ENCODE results near the gene SCAP. TPM values are rescaled to one million over a fixed set of nuclear protein-coding genes. Genes with fewer than 3 reads are reported as not detected.

SCAP gene
- polyA plus RNA-seq, 1 of the 3 experiments (the other 2 are of a cell fraction) = 28.0 TPM

GRCh38 chr3:47367631-47368030, 108.1 kb downstream of the SCAP start:
- Histone ChIP-seq H3F3A (replicated peaks; ENCODE audit: insufficient read depth) (peaks cover 18% of the 10 kb centered on the region), H3K4me3 (ENCODE audit: low read depth in 2 of 2, low read length in 1 of 2) (no peak overlapping the region), H3K27me3 (ENCODE audit: insufficient read depth) (no peaks in the 10 kb centered on the region), H3K9me3 (no peaks in the 10 kb centered on the region), H3K9me2 (no peaks in the 10 kb centered on the region), H3K27ac (ENCODE audit: low read depth in 2 of 2, low read length in 1 of 2) (no peak overlapping the region), H2AFZ (ENCODE audit: low read depth) (no peak overlapping the region), H3K9ac (no peak overlapping the region), H4K20me1 (ENCODE audit: insufficient read depth) (no peaks in the 10 kb centered on the region), H3K4me1 (ENCODE audit: control insufficient read depth in 1 of 2, insufficient read depth in 2 of 2, low read depth in 1 of 2, low read length in 1 of 2) (no peaks in the 10 kb centered on the region), H3K79me2 (ENCODE audit: insufficient read depth) (no peaks in the 10 kb centered on the region), H3K4me2 (no peak overlapping the region), H3K36me3 (replicated peaks in 1 of 2; ENCODE audit: control insufficient read depth in 1 of 2, insufficient read depth in 2 of 2, low read length in 1 of 2) (no peaks in the 10 kb centered on the region)
- POLR2A ChIA-PET = no interaction called here
- 93% methylated on average over 7 of the region's 7 CpGs for WGBS (ENCODE audit: low lambda C conversion rate)
- DNase-seq = no peak
- TF ChIP-seq, protein P1, sequence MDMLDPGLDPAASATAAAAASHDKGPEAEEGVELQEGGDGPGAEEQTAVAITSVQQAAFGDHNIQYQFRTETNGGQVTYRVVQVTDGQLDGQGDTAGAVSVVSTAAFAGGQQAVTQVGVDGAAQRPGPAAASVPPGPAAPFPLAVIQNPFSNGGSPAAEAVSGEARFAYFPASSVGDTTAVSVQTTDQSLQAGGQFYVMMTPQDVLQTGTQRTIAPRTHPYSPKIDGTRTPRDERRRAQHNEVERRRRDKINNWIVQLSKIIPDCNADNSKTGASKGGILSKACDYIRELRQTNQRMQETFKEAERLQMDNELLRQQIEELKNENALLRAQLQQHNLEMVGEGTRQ (IDR thresholded peaks at IDR 0.05; ENCODE audit: borderline replicate concordance, low read depth, low read length) = no peak
- CTCF ChIA-PET = interaction anchor here (0.7 kb wide), 1 partner anchor 27 kb away, joined by 3 read pairs; no protein-coding TSS in a partner anchor

- H2AFZ ChIP-seq (ENCODE audit: low read depth) = no peak overlapping the region
- ChIA-PET CTCF (no interaction called here), POLR2A (no interaction called here)
- H3K27me3 ChIP-seq (ENCODE audit: insufficient read depth) = no peaks in the 10 kb centered on the region
- H3F3A ChIP-seq (replicated peaks; ENCODE audit: insufficient read depth) = peaks cover 18% of the 10 kb centered on the region
- no peak overlapping the region for H3K4me3 ChIP-seq (ENCODE audit: low read depth in 2 of 2, low read length in 1 of 2)
- H3K9me2 ChIP-seq = no peaks in the 10 kb centered on the region
- DNase-seq = no peak
- H3K27ac ChIP-seq (ENCODE audit: low read depth in 2 of 2, low read length in 1 of 2) = no peak overlapping the region
- WGBS (ENCODE audit: low lambda C conversion rate) = 89% methylated on average over 2 of the region's 2 CpGs
- H3K36me3 ChIP-seq (replicated peaks in 1 of 2; ENCODE audit: control insufficient read depth in 1 of 2, insufficient read depth in 2 of 2, low read length in 1 of 2) = no peaks in the 10 kb centered on the region
- no peaks in the 10 kb centered on the region for H3K4me1 ChIP-seq (ENCODE audit: control insufficient read depth in 1 of 2, insufficient read depth in 2 of 2, low read depth in 1 of 2, low read length in 1 of 2)
- no peaks in the 10 kb centered on the region for H3K9me3 ChIP-seq
- no peaks in the 10 kb centered on the region for H4K20me1 ChIP-seq (ENCODE audit: insufficient read depth)
- no peak overlapping the region for H3K9ac ChIP-seq
- no peaks in the 10 kb centered on the region for H3K79me2 ChIP-seq (ENCODE audit: insufficient read depth)
- no peak overlapping the region for H3K4me2 ChIP-seq
- TF ChIP-seq RAD21 (IDR thresholded peaks at IDR 0.05; ENCODE audit: low read length) (no peak), TCF12 (IDR thresholded peaks at IDR 0.05) (no peak)
Observed at GRCh38 chr3:47366833-47367232, 108.9 kb downstream of the SCAP start.

DNA sequence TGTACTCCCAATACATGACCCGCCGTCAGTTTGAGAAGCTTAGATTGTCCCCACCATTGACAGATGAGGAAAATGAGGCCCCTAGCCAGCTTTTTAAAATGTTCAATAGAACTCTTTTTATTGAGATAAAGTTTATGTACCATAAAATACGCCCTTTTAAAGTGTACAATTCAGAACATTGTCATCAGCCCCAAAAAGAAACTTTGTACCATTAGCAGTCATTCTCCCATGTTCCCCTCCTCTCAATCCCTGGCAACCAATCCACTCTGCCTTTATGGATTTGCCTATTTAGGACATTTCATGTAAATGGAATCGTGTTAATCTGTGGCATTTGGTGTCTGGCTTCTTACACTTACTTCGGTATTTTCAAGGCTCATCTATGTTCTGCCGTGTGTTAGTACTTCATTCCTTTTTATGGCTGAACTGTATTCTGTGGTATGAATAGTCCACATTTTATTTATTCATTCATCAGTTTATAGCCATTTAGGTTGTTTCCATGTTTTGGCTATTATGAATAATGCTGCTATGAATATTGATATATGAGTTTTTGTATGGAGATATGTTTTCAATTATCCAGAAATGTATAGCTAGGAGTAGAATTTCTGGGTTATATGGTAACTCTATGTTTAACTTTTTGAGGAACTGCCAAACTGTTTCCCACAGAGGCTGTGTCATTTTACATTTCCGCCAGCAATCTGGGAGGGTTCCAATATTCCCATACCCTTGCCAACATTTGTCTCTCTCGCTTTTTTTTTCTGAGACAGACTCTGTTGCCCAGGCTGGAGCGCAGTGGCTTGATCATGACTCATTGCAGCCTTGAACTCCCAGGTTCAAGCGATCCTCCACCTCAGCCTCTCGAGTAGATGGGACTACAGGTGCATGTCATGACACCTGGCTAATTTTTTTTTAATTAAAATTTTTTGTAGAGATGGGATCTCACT, 110.3 kb downstream of the SCAP start:
- Histone ChIP-seq H4K20me1 (ENCODE audit: insufficient read depth) (no peaks in the 10 kb centered on the region), H3K79me2 (ENCODE audit: insufficient read depth) (no peaks in the 10 kb centered on the region), H3K9me2 (no peaks in the 10 kb centered on the region), H3K9ac (no peak overlapping the region), H3K9me3 (no peaks in the 10 kb centered on the region), H3K4me1 (ENCODE audit: control insufficient read depth in 1 of 2, insufficient read depth in 2 of 2, low read depth in 1 of 2, low read length in 1 of 2) (no peaks in the 10 kb centered on the region), H3K27me3 (ENCODE audit: insufficient read depth) (no peaks in the 10 kb centered on the region), H3K27ac (ENCODE audit: low read depth in 2 of 2, low read length in 1 of 2) (peak overlapping the region in 1 of 2 experiments; percentile 54; a peak in 1 of 4 replicates), H3F3A (replicated peaks; ENCODE audit: insufficient read depth) (peaks cover 18% of the 10 kb centered on the region), H2AFZ (ENCODE audit: low read depth) (no peak overlapping the region), H3K36me3 (replicated peaks in 1 of 2; ENCODE audit: control insufficient read depth in 1 of 2, insufficient read depth in 2 of 2, low read length in 1 of 2) (no peaks in the 10 kb centered on the region), H3K4me3 (ENCODE audit: low read depth in 2 of 2, low read length in 1 of 2) (no peak overlapping the region), H3K4me2 (no peak overlapping the region; the same call in 1 of the 2 replicates)
- DNase-seq = no peak
- POLR2A ChIA-PET = interaction anchor here (0.6 kb wide), 1 partner anchor 74 kb away, joined by 3 read pairs; no protein-coding TSS in a partner anchor
- CTCF ChIA-PET = no interaction called here
- WGBS (ENCODE audit: low lambda C conversion rate) = 42% methylated on average over 11 of the region's 11 CpGs
- TF ChIP-seq, protein P2, sequence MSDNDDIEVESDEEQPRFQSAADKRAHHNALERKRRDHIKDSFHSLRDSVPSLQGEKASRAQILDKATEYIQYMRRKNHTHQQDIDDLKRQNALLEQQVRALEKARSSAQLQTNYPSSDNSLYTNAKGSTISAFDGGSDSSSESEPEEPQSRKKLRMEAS (IDR thresholded peaks at IDR 0.05; ENCODE audit: low read depth) = 0 out of 2 replicates have a peak, but pooled peaks have one; percentile 30
- TF ChIP-seq, protein P1 (IDR thresholded peaks at IDR 0.05; ENCODE audit: borderline replicate concordance, low read depth, low read length) = no peak
- TF ChIP-seq GABPA (IDR thresholded peaks at IDR 0.05; ENCODE audit: low read depth) (no peak), CHD2 (IDR thresholded peaks at IDR 0.05; ENCODE audit: low read length, partially characterized antibody) (no peak), NRF1 (IDR thresholded peaks at IDR 0.05; ENCODE audit: low read depth, low read length) (no peak), YY1 (IDR thresholded peaks at IDR 0.05; ENCODE audit: low read depth) (no peak), MEF2A (IDR thresholded peaks at IDR 0.05; ENCODE audit: borderline replicate concordance, low read depth) (peak; percentile 38; the same call in 1 of the 2 replicates), JUND (IDR thresholded peaks at IDR 0.05) (peak; percentile 49), GATA2 (CRISPR knock-in tag; IDR thresholded peaks at IDR 0.05) (no peak), TCF12 (IDR thresholded peaks at IDR 0.05) (peak; percentile 69; the same call in 1 of the 2 replicates), NFIC (IDR thresholded peaks at IDR 0.05; ENCODE audit: borderline replicate concordance) (peak; percentile 94), RAD21 (IDR thresholded peaks at IDR 0.05; ENCODE audit: low read length) (no peak), SIN3A (IDR thresholded peaks at IDR 0.05; ENCODE audit: borderline replicate concordance, low read depth, low read length) (no peak), ELF1 (IDR thresholded peaks at IDR 0.05) (no peak), EZH2phosphoT487 (IDR thresholded peaks at IDR 0.05; ENCODE audit: borderline replicate concordance, low read depth) (no peak), RCOR1 (IDR thresholded peaks at IDR 0.05; ENCODE audit: low read length) (no peak)
- TF ChIP-seq, protein P3, sequence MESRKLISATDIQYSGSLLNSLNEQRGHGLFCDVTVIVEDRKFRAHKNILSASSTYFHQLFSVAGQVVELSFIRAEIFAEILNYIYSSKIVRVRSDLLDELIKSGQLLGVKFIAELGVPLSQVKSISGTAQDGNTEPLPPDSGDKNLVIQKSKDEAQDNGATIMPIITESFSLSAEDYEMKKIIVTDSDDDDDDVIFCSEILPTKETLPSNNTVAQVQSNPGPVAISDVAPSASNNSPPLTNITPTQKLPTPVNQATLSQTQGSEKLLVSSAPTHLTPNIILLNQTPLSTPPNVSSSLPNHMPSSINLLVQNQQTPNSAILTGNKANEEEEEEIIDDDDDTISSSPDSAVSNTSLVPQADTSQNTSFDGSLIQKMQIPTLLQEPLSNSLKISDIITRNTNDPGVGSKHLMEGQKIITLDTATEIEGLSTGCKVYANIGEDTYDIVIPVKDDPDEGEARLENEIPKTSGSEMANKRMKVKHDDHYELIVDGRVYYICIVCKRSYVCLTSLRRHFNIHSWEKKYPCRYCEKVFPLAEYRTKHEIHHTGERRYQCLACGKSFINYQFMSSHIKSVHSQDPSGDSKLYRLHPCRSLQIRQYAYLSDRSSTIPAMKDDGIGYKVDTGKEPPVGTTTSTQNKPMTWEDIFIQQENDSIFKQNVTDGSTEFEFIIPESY (IDR thresholded peaks at IDR 0.05; ENCODE audit: borderline replicate concordance, low read depth) = no peak

Data from SK-N-SH (cell line).